GM20000 (cell line): ENCODE data around the gene LRRC4C.

Experiments
- DNase-seq: peaks from one replicate; pipeline ENCODE4 v3.0.0; 2012; ENCODE audit warnings: low spot score
- CTCF ChIP-seq: IDR thresholded peaks from 2 replicates; pipeline ENCODE4 v1.5.1; 2012; ENCODE audit warnings: mild to moderate bottlenecking, control low read depth; ENCODE audit errors: extremely low read depth, missing control alignments

Gene LRRC4C

GRCh38 chr11:41483956-41484355 is 24.5 kb upstream of the LRRC4C start:
- DNase-seq, result no peak

GRCh38 chr11:41479179-41479578 is 19.7 kb upstream of the LRRC4C start:
- no peak for DNase-seq
- no peak for TF ChIP-seq CTCF

More at GRCh38 chr11:41483956-41484355, 24.5 kb upstream of the LRRC4C start:
- TF ChIP-seq CTCF, result no peak

- TF ChIP-seq CTCF, result peak; percentile 28
- peak; percentile 8 for DNase-seq
Observed at GRCh38 chr11:41461057-41461681, 1.7 kb upstream of the LRRC4C start.

- no peak for TF ChIP-seq CTCF
- DNase-seq, result no peak
Observed at GRCh38 chr11:41458641-41459040, 811 bp downstream of the LRRC4C start.

- no peak for TF ChIP-seq CTCF
- no peak for DNase-seq
Observed at GRCh38 chr11:41458154-41458553, 1.3 kb downstream of the LRRC4C start.

GRCh38 chr11:41457216-41458014 is 2.0 kb downstream of the LRRC4C start:
- no peak for TF ChIP-seq CTCF
- no peak for DNase-seq

GRCh38 chr11:41456269-41456668 is 3.2 kb downstream of the LRRC4C start:
- no peak for TF ChIP-seq CTCF
- no peak for DNase-seq
